Mucosa of descending colon (tissue), 3 donors: ENCODE results near the gene ANTXR1. TPM values are rescaled to one million over a fixed set of nuclear protein-coding genes. Genes with fewer than 3 reads are reported as not detected.

Experiments
- ATAC-seq: fragments of 200-7000 bp; cut with Tn5 transposase; one replicate; pipeline ENCODE4 v1.9.1; 2020; ENCODE audit warnings: mild to moderate bottlenecking, moderate library complexity
- DNase-seq, 3 donors: peaks; one replicate each; pipeline ENCODE4 v3.0.0-alpha.2; 2020
- H3K36me3 ChIP-seq: fragments of 200-600 bp; one replicate; pipeline ENCODE4 v1.8.0; 2021; ENCODE audit warnings: low read depth, mild to moderate bottlenecking
- H3K4me1 ChIP-seq: fragments of 200-600 bp; one replicate; pipeline ENCODE4 v1.8.0; 2021; ENCODE audit warnings: low read depth, mild to moderate bottlenecking
- H3K4me3 ChIP-seq: fragments of 200-600 bp; one replicate; pipeline ENCODE4 v1.8.0; 2021; ENCODE audit warnings: mild to moderate bottlenecking
- H3K9me3 ChIP-seq: fragments of 200-600 bp; one replicate; pipeline ENCODE4 v1.8.0; 2021; ENCODE audit warnings: mild to moderate bottlenecking
- intact Hi-C, 2 donors: fragments of 100-400 bp; cut with DNase I in 1 of 2; cut with micrococcal nuclease in 1 of 2; formaldehyde crosslinking; loops; one replicate each; pipeline versions ENCODE4 v1.11.0 to v1.11.1; 2022; cut with DNase I, micrococcal nuclease
- total RNA-seq, 3 donors: library from RNA; stranded (reverse); fragmentation: NEBNext Ultra II Directional in 2 of 3; extraction: Animal tissue kit (Norgen Biotek cat#: 25700) in 2 of 3; gene quantifications; one replicate each; pipeline versions ENCODE4 v1.2.1 to v1.2.4, GENCODE V29; 2021 to 2023
- TF ChIP-seq, protein P1 (sequence below): fragments of 200-600 bp; IDR thresholded peaks from one replicate; pipeline ENCODE4 v1.8.0; 2022; ENCODE audit warnings: antibody characterized with exemption, mild to moderate bottlenecking
- donor health status: DM: no; HTN: no; CAD: no; lungs with moderate emphysema.
- donor health status: DM: no; HTN: no; CAD: no.
- donor health status: DM: no; HTN: yes; CAD: no.

Gene ANTXR1
- total RNA-seq, 3 donors from 2014 or later = 10.7 to 77.7 (median 18.6) TPM

DNA sequence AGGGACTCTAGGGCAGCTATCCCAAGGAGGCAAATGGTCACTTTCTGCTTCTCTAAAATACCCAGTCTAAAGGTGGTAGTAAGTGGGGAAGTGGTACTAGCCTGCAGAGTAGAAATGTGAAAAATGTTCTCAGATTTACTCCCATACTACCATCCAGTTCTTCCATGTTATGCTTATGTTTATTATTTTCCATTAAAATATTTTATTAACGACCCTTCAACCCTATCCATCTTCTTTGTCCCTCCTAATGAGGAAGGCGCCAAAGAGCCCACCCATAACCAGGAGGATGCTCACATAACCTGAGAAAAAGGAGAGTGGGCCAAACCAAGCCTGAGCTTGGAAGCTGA is 153.5 kb downstream of the ANTXR1 start:
- Histone ChIP-seq H3K4me1 (no peaks in the 10 kb centered on the region), H3K4me3 (no peak overlapping the region), H3K36me3 (no peaks in the 10 kb centered on the region), H3K9me3 (no peaks in the 10 kb centered on the region)
- no peak for ATAC-seq
- no peak for DNase-seq
- TF ChIP-seq, protein P1, sequence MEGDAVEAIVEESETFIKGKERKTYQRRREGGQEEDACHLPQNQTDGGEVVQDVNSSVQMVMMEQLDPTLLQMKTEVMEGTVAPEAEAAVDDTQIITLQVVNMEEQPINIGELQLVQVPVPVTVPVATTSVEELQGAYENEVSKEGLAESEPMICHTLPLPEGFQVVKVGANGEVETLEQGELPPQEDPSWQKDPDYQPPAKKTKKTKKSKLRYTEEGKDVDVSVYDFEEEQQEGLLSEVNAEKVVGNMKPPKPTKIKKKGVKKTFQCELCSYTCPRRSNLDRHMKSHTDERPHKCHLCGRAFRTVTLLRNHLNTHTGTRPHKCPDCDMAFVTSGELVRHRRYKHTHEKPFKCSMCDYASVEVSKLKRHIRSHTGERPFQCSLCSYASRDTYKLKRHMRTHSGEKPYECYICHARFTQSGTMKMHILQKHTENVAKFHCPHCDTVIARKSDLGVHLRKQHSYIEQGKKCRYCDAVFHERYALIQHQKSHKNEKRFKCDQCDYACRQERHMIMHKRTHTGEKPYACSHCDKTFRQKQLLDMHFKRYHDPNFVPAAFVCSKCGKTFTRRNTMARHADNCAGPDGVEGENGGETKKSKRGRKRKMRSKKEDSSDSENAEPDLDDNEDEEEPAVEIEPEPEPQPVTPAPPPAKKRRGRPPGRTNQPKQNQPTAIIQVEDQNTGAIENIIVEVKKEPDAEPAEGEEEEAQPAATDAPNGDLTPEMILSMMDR = no peak
- intact Hi-C loops = no loop called here

DNA sequence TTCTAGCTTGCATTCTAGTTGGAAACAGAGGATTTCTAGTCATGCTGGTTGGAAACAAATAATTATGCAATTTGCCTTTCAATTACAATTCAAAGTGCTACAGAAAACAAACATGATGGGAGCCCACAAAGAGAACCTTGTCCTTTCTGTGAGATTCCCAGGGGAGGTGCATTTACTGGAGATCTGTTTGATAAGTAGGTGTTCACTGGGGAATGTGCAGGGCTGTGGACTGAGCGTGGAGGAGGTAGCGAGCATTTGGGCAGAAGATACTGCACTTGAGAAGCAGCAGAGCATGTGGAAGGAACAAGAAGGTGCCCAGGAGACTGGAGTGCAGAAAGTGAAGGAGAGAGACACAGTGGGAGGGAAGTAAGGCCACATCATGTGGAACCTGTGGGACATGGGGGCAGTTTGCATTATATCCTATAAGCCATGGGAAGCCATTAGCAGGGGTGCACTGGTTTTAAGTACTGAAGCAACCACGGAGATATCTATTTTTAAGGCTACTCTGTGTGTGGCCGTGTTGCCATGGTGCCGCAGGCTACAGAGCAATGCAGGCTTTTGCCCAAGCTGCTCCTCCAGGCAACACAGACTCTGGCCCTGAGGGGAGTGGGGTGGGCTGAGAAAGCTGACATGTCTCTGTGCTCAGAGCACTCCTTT is 154.0 kb downstream of the ANTXR1 start:
- TF ChIP-seq, protein P1 = no peak
- DNase-seq (no peak), ATAC-seq (no peak)
- intact Hi-C loops = no loop called here
- H3K4me1 ChIP-seq = no peaks in the 10 kb centered on the region
- no peaks in the 10 kb centered on the region for H3K9me3 ChIP-seq
- no peak overlapping the region for H3K4me3 ChIP-seq
- H3K36me3 ChIP-seq = no peaks in the 10 kb centered on the region

DNA sequence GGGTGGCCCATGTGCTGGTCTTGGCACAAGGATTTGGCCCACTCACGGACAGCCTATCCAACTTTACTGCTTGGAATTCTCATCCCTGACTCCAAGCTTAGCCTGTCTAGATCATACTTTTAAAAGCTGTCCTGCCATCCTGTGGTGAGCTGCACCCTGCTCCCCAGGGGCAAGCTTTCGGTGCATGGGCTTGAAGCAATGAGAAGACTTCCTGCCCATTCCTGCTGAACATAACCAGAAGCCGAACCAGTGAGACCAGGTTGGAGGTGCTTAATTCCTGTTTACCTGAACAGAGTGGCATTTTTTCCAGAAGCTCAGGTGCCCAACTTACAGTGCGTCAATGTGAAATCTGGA is 154.5 kb downstream of the ANTXR1 start:
- H3K4me1 ChIP-seq = no peaks in the 10 kb centered on the region
- DNase-seq = no peak
- no peak overlapping the region for H3K4me3 ChIP-seq
- intact Hi-C loops = no loop called here
- TF ChIP-seq, protein P1 = no peak
- no peak for ATAC-seq
- H3K36me3 ChIP-seq = no peaks in the 10 kb centered on the region
- H3K9me3 ChIP-seq = no peaks in the 10 kb centered on the region

DNA sequence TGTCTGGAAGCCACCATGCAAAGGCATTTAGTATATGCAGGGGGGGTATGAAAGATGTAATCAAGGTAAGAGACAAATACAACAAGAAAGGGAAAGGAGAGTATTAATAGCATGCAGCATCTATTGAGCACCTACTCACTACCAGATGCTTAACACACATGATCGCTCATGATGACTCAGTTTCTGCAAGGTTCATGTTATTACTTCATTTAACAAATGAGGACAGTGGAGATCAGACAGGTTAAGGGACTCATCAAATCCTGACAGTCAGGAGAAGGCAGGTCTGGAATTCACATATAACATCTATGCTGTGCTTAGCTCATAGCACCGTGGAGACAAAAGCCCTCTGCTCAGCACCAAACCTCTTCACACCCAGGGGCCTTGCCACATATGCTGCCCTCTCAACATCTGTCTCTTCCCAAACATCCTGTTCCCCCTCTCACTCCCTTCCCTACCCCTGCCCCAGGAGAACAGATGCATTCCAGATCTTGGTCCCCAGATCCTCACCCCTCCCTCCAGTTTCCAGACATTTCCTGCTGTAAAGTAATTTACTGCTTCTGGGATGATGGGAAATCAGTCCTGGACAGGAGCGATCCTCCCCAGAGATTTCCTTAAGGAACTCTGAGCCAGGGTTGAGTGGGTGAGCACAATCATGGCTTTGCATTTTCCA is 155.3 kb downstream of the ANTXR1 start:
- Histone ChIP-seq H3K9me3 (no peaks in the 10 kb centered on the region), H3K4me1 (no peaks in the 10 kb centered on the region), H3K36me3 (no peaks in the 10 kb centered on the region), H3K4me3 (no peak overlapping the region)
- TF ChIP-seq, protein P1 = no peak
- intact Hi-C loops = no loop called here
- no peak for DNase-seq
- ATAC-seq = no peak

DNA sequence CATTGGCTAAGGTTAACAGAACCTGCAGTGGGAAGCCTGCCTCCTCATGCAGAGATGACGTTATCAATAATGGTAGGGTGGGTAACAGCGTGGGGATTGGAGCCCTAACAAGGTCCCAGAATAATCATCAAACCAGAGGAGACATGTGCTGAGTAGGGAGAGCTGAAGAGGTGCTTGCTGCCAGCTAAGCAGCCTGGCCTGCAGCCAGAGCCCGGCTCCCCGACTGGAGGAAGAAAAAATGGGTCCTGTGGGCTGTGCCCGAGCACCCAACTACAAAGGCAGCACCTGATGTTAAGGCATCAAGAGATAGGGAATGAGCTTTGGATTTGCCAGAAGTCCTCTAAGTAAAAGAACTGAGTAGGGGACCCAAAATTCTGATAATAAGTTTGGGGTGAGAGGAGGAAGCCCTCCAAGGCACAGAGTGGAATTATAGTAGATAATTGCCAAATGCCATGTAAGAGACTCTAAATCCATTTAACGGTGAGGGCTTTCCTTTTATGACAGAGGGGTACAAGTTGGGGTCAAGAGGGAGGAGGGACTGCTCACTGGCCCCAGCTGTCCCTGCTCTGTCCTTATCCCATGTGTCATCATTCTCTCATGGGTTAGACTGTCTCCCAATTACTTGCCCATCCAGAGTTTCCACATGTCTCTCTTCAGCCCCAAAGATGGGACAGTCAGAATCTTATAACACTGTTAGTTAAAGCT is 156.1 kb downstream of the ANTXR1 start:
- TF ChIP-seq, protein P1 = no peak
- Histone ChIP-seq H3K4me1 (no peaks in the 10 kb centered on the region), H3K36me3 (no peaks in the 10 kb centered on the region), H3K4me3 (no peak overlapping the region), H3K9me3 (no peaks in the 10 kb centered on the region)
- intact Hi-C loops = no loop called here
- ATAC-seq (no peak), DNase-seq (no peak)
